ENCODE results near the gene TYMP. TPM values are rescaled to one million over a fixed set of nuclear protein-coding genes. Genes with fewer than 3 reads are reported as not detected.
"Not testable (repeated sequence)": the region's sequence is repeated elsewhere in the genome, so short reads cannot be mapped to it uniquely, and the experiment has no call there.

TYMP gene
- total RNA-seq, 4 donors from 2014 or later, result 27.4 to 79.2 (median 35.9) TPM

DNA sequence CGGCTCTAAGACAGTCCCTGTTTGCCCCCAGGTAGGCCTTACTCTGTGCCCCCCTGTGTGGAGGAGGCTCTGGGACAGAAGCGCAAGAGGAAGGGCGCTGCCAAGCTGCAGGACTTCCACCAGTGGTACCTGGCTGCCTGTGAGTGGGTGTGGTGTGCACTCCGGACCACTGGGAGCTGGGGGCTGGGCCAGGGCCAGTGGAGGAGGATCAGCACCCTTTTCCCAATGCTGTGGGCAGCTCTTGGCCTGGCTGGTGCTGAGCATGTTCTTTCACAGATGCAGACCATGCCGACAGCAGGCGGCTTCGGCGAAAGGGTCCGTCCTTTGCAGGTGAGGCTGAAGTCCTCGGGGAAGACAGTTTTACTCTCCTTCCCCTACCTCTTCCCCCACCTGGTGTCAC lies 8.1 kb downstream of the TYMP start:
- intact Hi-C loops (cut with DNase I), result no loop called here
- Histone ChIP-seq H3K36me3 (peaks cover 38 to 75% (median 73%) of the 10 kb centered on the region in 4 donors), H3K27ac (replicated peaks in 1 of 4) (no peak overlapping the region), H3K27me3 (no peaks in the 10 kb centered on the region), H3K9me3 (no peaks in the 10 kb centered on the region), H3K4me1 (peaks cover 15 to 30% (median 25%) of the 10 kb centered on the region in 4 donors), H3K4me3 (no peak overlapping the region)
- TF ChIP-seq EP300 (IDR thresholded peaks at IDR 0.05), result no peak
- TF ChIP-seq, protein P1, sequence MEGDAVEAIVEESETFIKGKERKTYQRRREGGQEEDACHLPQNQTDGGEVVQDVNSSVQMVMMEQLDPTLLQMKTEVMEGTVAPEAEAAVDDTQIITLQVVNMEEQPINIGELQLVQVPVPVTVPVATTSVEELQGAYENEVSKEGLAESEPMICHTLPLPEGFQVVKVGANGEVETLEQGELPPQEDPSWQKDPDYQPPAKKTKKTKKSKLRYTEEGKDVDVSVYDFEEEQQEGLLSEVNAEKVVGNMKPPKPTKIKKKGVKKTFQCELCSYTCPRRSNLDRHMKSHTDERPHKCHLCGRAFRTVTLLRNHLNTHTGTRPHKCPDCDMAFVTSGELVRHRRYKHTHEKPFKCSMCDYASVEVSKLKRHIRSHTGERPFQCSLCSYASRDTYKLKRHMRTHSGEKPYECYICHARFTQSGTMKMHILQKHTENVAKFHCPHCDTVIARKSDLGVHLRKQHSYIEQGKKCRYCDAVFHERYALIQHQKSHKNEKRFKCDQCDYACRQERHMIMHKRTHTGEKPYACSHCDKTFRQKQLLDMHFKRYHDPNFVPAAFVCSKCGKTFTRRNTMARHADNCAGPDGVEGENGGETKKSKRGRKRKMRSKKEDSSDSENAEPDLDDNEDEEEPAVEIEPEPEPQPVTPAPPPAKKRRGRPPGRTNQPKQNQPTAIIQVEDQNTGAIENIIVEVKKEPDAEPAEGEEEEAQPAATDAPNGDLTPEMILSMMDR (IDR thresholded peaks at IDR 0.05), result no peak
- TF ChIP-seq POLR2A (IDR thresholded peaks at IDR 0.05; ENCODE audit: low read depth), result no peak
- TF ChIP-seq POLR2AphosphoS5 (IDR thresholded peaks at IDR 0.05), result no peak
- no peak for DNase-seq (ENCODE audit: extremely low spot score)
- WGBS, result 84% methylated on average over 4 of the region's 10 CpGs

DNA sequence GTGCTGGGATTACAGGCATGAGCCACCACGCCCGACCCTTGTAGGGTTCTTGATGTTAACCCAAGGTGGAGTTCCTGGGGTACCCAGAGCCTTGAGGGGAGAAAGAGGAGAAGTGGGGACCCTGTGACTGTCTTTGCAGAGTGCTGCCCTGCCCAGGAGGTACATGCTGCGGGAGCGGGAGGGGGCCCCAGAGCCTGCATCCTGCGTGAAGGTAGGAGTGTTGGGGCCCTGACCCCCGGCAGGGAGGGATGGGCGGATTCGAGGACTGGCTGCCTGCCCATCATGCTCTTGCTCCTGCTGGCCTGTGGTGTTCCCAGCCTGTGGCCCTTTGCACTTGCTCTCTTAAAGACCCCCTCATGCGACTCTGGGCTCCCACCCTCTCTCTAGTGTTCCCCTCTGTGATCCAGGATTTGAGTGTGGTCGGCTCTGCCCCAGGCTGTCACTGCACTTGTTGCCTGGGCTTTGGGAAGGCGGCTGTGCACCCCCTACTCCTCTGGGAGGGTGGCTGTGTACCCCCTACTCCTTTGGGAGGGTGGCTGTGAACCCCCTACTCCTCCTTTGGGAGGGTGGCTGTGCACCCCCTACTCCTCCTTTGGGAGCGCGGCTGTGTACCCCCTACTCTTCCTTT lies 8.9 kb downstream of the TYMP start:
- DNase-seq (ENCODE audit: extremely low spot score), result no peak
- H3K27me3 ChIP-seq, result no peaks in the 10 kb centered on the region
- no peak for TF ChIP-seq POLR2A (IDR thresholded peaks at IDR 0.05; ENCODE audit: low read depth)
- TF ChIP-seq, protein P1 (IDR thresholded peaks at IDR 0.05), result no peak
- no peak for TF ChIP-seq EP300 (IDR thresholded peaks at IDR 0.05)
- no peak for TF ChIP-seq POLR2AphosphoS5 (IDR thresholded peaks at IDR 0.05)
- intact Hi-C loops (cut with DNase I), result no loop called here
- no peak overlapping the region for H3K27ac ChIP-seq (replicated peaks in 1 of 4)
- 94% methylated on average over 5 of the region's 13 CpGs for WGBS
- H3K9me3 ChIP-seq, result no peaks in the 10 kb centered on the region
- H3K4me3 ChIP-seq, result no peak overlapping the region
- peaks cover 10 to 22% (median 18%) of the 10 kb centered on the region in 4 donors for H3K4me1 ChIP-seq
- peaks cover 38 to 82% (median 80%) of the 10 kb centered on the region in 4 donors for H3K36me3 ChIP-seq

DNA sequence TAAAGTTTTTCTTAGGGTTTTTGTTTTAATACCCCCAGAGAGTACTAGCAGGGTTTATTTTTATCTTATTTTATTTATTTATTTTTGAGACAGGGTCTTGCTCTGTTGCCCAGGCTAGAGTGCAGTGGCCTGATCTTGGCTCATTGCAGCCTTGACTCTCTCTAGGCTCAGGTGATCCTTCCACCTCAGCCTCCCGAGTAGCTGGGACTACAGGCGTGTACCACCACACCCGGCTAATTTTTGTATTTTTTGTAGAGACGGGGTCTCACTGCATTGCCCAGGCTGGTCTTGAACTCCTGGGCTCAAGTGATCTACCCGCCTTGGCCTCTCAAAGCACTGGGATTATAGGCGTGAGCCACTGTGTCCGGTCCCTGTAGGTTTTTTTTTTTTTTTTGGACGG lies 9.6 kb downstream of the TYMP start:
- DNase-seq (ENCODE audit: extremely low spot score); H3K27me3 ChIP-seq; H3K9me3 ChIP-seq; intact Hi-C loops (cut with DNase I); H3K27ac ChIP-seq (replicated peaks in 1 of 4); H3K4me3 ChIP-seq: not testable (repeated sequence)
- Histone ChIP-seq H3K36me3 (peaks cover 38 to 85% (median 81%) of the 10 kb centered on the region in 4 donors), H3K4me1 (peaks cover 10 to 18% (median 15%) of the 10 kb centered on the region in 4 donors)
- WGBS, result 96% methylated on average over 8 of the region's 8 CpGs

DNA sequence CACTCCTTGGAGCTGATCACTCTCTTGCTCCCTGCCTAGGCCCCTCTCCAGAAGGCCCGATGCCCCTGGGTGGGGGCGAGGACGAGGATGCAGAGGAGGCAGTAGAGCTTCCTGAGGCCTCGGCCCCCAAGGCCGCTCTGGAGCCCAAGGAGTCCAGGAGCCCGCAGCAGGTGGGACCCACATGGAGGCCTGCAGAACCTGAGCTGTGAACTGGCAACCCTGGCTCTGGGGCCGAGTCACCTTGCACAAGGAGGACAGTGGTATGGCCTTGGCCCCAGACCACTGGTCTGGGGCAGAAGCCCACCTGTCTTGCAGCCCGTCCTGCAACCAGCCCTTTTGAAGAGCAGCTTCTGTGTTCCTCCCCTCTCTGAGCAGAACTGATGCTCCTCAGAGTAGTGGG lies 10.7 kb downstream of the TYMP start:
- Histone ChIP-seq H3K4me3 (no peak overlapping the region), H3K36me3 (peaks cover 38 to 94% (median 86%) of the 10 kb centered on the region in 4 donors), H3K9me3 (no peaks in the 10 kb centered on the region), H3K4me1 (peaks cover 1 to 8% (median 5%) of the 10 kb centered on the region in 4 donors), H3K27ac (replicated peaks in 1 of 4) (no peak overlapping the region), H3K27me3 (no peaks in the 10 kb centered on the region)
- DNase-seq (ENCODE audit: extremely low spot score), result no peak
- TF ChIP-seq, protein P1 (IDR thresholded peaks at IDR 0.05), result no peak
- TF ChIP-seq EP300 (IDR thresholded peaks at IDR 0.05), result no peak
- intact Hi-C loops (cut with DNase I), result no loop called here
- no CpG with 5 or more reads among the region's 8 CpGs for WGBS

DNA sequence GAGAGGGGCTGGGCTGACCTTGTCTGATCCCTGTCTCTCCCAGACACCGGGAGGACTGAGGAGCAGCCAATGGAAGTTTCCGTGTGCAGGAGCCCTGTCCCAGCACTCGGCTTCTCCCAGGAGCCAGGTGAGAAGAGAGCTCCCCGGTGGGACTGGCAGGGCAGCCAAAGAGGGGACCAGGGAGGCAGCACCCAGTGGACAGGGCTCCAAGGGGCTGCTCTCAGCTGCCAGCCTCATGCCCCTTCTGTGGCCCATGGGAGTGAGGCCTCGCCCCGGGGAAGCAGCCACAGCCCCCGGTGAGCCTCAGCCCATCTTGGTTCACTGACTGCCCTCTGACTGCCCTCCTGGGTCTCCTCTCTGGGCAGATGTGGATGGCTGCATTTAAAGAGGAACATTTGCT lies 11.2 kb downstream of the TYMP start:
- TF ChIP-seq POLR2AphosphoS5 (IDR thresholded peaks at IDR 0.05) (no peak), POLR2A (IDR thresholded peaks at IDR 0.05; ENCODE audit: low read depth) (no peak), EP300 (IDR thresholded peaks at IDR 0.05) (no peak)
- TF ChIP-seq, protein P1 (IDR thresholded peaks at IDR 0.05), result no peak
- H3K9me3 ChIP-seq, result no peaks in the 10 kb centered on the region
- H3K27ac ChIP-seq (replicated peaks in 1 of 4), result no peak overlapping the region
- no peak overlapping the region for H3K4me3 ChIP-seq
- intact Hi-C loops (cut with DNase I), result no loop called here
- no peak for DNase-seq (ENCODE audit: extremely low spot score)
- H3K36me3 ChIP-seq, result peaks cover 36 to 89% (median 80%) of the 10 kb centered on the region in 4 donors
- no peaks in the 10 kb centered on the region for H3K27me3 ChIP-seq
- 88% methylated on average over 3 of the region's 7 CpGs for WGBS
- peaks cover 0 to 2% (median under 1%) of the 10 kb centered on the region in 4 donors for H3K4me1 ChIP-seq
